ENCODE measurements around the gene ABCD4.

The ABCD4 gene

GRCh38 chr14:74241652-74242017, 61.1 kb downstream of the ABCD4 start:
- H3K79me2 ChIP-seq (ENCODE audit: insufficient read depth, low read depth), result no peaks in the 10 kb centered on the region
- H2AFZ ChIP-seq (ENCODE audit: low read depth), result no peak overlapping the region
- H3K27me3 ChIP-seq (ENCODE audit: insufficient read depth, low read depth), result no peaks in the 10 kb centered on the region; the same call in 1 of the 2 replicates
- no peak overlapping the region for H3K27ac ChIP-seq
- H4K20me1 ChIP-seq (ENCODE audit: insufficient read depth), result no peaks in the 10 kb centered on the region
- H3K4me2 ChIP-seq, result no peak overlapping the region
- no peaks in the 10 kb centered on the region for H3K4me1 ChIP-seq (ENCODE audit: low read depth, poor library complexity, severe bottlenecking)
- no peak overlapping the region for H3K4me3 ChIP-seq (IDR thresholded peaks at IDR 0.05; ENCODE audit: insufficient read depth, low read depth, low read length)
- no peaks in the 10 kb centered on the region for H3K36me3 ChIP-seq (ENCODE audit: insufficient read depth)
- TF ChIP-seq CTCF (conservative IDR thresholded peaks at IDR 0.05; ENCODE audit: low read depth, low read length), result no peak
- H3K9ac ChIP-seq, result no peak overlapping the region

- H3K4me1 ChIP-seq (ENCODE audit: low read depth, poor library complexity, severe bottlenecking), result no peaks in the 10 kb centered on the region
- H3K79me2 ChIP-seq (ENCODE audit: insufficient read depth, low read depth), result no peaks in the 10 kb centered on the region
- no peak for TF ChIP-seq CTCF (conservative IDR thresholded peaks at IDR 0.05; ENCODE audit: low read depth, low read length)
- H3K4me2 ChIP-seq, result no peak overlapping the region
- no peak overlapping the region for H3K27ac ChIP-seq
- no peaks in the 10 kb centered on the region for H4K20me1 ChIP-seq (ENCODE audit: insufficient read depth)
- H3K27me3 ChIP-seq (ENCODE audit: insufficient read depth, low read depth), result no peaks in the 10 kb centered on the region; the same call in 1 of the 2 replicates
- no peaks in the 10 kb centered on the region for H3K36me3 ChIP-seq (ENCODE audit: insufficient read depth)
- H3K4me3 ChIP-seq (IDR thresholded peaks at IDR 0.05; ENCODE audit: insufficient read depth, low read depth, low read length), result no peak overlapping the region
- no peak overlapping the region for H2AFZ ChIP-seq (ENCODE audit: low read depth)
- H3K9ac ChIP-seq, result no peak overlapping the region
Observed at GRCh38 chr14:74240794-74241651, 61.7 kb downstream of the ABCD4 start.

GRCh38 chr14:74239848-74240793, 62.6 kb downstream of the ABCD4 start:
- no peaks in the 10 kb centered on the region for H4K20me1 ChIP-seq (ENCODE audit: insufficient read depth)
- H3K36me3 ChIP-seq (ENCODE audit: insufficient read depth), result no peaks in the 10 kb centered on the region
- no peak for TF ChIP-seq CTCF (conservative IDR thresholded peaks at IDR 0.05; ENCODE audit: low read depth, low read length)
- H3K4me1 ChIP-seq (ENCODE audit: low read depth, poor library complexity, severe bottlenecking), result no peaks in the 10 kb centered on the region
- no peak overlapping the region for H2AFZ ChIP-seq (ENCODE audit: low read depth)
- H3K27ac ChIP-seq, result no peak overlapping the region
- H3K79me2 ChIP-seq (ENCODE audit: insufficient read depth, low read depth), result no peaks in the 10 kb centered on the region
- H3K4me3 ChIP-seq (IDR thresholded peaks at IDR 0.05; ENCODE audit: insufficient read depth, low read depth, low read length), result no peak overlapping the region
- no peaks in the 10 kb centered on the region; the same call in 1 of the 2 replicates for H3K27me3 ChIP-seq (ENCODE audit: insufficient read depth, low read depth)
- H3K9ac ChIP-seq, result no peak overlapping the region
- H3K4me2 ChIP-seq, result no peak overlapping the region

- TF ChIP-seq CTCF (conservative IDR thresholded peaks at IDR 0.05; ENCODE audit: low read depth, low read length), result no peak
- no peaks in the 10 kb centered on the region; the same call in 1 of the 2 replicates for H3K27me3 ChIP-seq (ENCODE audit: insufficient read depth, low read depth)
Observed at GRCh38 chr14:74238974-74239847, 63.5 kb downstream of the ABCD4 start, which contains the start of gene VSX2. Gene VSX2, plus strand, starts transcription at chr14:74239449. Its CDS starts 113 bp downstream, at chr14:74239562.

More at GRCh38 chr14:74238974-74239847, 63.5 kb downstream of the ABCD4 start, which contains the start of gene VSX2:
- Histone ChIP-seq H3K4me3 (IDR thresholded peaks at IDR 0.05; ENCODE audit: insufficient read depth, low read depth, low read length) (no peak within 1 kb of the TSS), H3K9ac (no peak within 1 kb of the TSS), H3K4me1 (ENCODE audit: low read depth, poor library complexity, severe bottlenecking) (no peaks in the 10 kb centered on the region), H4K20me1 (ENCODE audit: insufficient read depth) (no peaks in the 10 kb centered on the region), H3K27ac (no peak within 1 kb of the TSS), H3K4me2 (no peak within 1 kb of the TSS), H2AFZ (ENCODE audit: low read depth) (no peak within 1 kb of the TSS), H3K36me3 (ENCODE audit: insufficient read depth) (no peaks in the 10 kb centered on the region), H3K79me2 (ENCODE audit: insufficient read depth, low read depth) (no peaks in the 10 kb centered on the region)

Data from KMS-11 (cell line).